Measurements from ENCODE around the gene COL9A3.

The COL9A3 gene

GRCh38 chr20:62823688-62824475 lies 7.0 kb downstream of the COL9A3 start:
- no peak for DNase-seq (ENCODE audit: low read depth in 2 of 2)

- DNase-seq (ENCODE audit: low read depth in 2 of 2), result peak in 1 of 2 donors; percentile 30
These were observed 7.9 kb downstream of the COL9A3 start for GRCh38 chr20:62824476-62825332.

DNA sequence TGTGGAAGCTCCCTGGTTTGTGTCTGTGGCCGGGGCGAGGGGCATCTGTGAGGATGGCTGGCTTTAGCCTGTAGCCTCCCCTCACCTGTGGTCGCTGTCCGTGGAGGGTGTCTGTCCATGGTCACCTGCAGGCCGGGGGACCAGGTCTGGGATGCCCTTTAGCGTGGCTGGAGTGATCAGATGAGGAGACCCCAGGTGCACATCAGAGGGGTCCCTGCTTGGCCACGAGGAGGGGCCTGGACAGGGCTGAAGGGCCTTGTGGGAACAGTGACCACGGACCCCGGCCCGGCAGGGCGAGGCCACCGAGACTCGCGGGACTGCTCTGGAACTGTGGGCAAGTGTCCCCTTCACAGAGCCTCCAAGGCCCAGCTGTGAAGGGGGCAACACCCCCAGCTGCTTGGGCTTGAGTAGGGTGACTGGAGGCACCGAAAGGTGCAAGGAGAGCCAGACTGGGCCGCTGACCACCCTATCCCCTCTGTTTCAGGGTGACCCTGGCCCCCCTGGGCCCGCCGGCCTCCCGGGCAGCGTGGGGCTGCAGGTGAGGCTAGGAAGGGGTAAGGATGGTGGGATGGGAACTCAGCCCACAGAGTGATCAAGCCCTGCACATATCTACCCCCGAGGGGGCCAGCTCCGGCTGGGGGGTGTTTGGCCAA lies 8.6 kb downstream of the COL9A3 start:
- no peak for DNase-seq (ENCODE audit: low read depth in 2 of 2)

DNA sequence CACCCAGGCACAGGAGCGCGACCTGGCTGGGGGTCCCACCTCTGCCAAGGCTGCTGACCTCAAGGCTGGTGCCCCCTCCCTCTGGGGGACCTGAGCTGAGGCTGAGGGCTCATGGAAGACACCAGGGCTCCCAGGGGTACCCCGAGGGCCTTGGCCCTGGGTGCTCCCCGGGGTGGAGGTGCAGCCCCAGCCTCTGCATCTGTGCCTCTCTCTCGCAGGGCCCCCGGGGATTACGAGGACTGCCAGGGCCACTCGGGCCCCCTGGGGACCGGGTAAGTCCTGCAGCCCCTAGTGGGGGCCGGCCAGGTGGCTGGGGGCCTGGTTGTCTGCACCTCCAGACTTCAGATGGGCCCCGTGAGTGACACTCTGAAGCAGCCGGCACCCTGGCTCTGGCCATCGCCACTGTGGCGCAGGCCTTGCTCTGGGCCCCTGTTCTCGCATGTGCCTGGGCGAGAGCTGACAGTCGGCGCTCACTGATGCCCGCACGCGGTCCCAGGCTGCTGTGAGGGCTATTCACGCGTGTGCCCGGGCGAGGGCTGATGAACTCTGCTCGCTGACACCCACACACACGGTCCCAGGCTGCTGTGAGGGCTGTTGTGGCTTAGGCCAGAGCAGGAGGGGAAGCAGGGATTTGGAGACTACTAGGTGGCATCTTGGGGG lies 9.3 kb downstream of the COL9A3 start:
- DNase-seq (ENCODE audit: low read depth in 2 of 2), result no peak

- no peak for DNase-seq (ENCODE audit: low read depth in 2 of 2)
These were observed 9.9 kb downstream of the COL9A3 start for GRCh38 chr20:62826646-62827310.

DNA sequence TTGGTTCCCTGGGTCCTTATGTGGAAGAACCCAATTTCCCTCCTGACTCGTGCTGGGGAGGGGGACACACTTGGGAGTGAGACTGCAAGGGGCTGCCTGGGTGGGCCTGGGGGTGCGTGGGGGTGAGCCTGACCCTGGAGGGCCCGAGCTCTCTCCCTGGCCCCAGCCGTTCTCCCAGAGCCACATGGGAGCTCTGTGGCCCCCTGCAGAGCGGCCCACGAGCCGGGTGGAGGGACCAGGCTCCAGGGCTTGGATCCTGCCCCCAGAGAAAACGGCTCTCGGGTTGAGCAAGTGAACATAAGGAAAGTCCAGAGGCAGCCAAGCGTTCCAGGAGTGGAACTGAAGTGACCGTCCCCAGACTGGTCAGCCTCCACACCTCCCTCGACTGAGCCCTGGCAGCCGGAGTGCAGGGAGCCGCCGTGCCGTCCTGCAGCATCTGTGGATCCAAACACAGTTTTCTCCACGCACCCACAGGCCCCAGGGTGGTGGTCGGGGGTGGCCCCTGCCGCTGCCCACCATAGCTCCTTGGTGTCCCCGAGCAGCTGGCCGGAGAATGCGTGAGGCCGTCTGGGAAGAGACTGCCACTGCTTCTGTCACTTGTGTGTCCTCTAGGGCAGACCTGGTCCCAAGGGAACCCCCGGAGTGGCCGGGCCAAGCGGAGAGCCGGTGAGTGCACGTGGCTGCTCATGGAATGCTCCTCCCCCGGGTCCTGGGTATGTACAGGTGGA lies 10.6 kb downstream of the COL9A3 start:
- DNase-seq (ENCODE audit: low read depth in 2 of 2), result no peak

DNA sequence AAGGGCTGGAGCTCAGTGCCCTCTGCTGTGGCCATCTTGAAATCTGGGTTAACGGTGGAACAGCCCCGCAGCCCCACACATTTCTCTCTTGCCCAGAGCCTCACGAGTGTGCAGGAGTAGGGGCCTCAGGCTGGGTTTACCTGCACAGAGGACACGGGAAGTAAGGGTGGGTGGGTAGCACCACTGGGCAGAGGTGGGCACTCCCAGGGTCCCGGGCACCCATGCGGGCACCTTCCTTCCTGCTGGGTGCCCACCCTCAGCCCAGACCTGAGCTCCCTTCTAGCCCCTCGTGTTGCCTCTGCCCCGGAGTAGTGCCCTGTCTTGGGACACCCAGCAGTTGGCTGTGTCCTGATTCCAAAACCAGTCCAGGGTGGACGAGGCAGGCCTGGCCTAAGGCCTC lies 11.2 kb downstream of the COL9A3 start:
- DNase-seq (ENCODE audit: low read depth in 2 of 2), result no peak

DNA sequence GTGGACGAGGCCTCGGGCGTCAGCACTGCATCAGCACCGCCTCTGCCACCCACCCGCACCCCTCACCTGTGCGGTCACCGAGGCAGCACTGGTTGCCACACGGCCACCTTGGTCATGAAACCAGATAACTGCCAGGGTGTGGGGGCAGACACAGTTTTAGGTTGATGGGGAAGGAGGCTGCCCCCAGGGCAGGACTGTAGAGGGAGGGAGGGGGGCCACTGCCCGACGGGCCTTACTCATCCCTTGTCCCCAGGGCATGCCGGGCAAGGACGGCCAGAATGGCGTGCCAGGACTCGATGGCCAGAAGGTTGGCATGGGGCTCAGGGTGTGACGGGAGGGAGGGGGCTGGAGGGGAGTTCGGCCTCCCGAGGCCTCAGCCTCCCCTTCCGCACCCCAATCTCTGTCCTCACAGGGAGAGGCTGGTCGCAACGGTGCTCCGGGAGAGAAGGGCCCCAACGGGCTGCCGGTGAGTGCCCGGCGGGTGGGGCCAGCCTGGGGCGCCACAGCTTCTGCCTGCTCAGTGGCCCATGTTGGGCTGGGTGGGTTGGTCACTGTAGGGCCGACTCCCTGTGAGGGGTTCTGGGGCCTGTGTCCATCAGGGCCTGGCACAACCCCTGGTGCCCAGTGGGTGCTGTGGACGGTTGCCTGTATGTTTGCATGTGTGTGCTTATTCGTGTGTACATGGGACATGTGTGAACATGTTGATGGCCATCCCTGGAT lies 11.8 kb downstream of the COL9A3 start:
- no peak for DNase-seq (ENCODE audit: low read depth in 2 of 2)

DNA sequence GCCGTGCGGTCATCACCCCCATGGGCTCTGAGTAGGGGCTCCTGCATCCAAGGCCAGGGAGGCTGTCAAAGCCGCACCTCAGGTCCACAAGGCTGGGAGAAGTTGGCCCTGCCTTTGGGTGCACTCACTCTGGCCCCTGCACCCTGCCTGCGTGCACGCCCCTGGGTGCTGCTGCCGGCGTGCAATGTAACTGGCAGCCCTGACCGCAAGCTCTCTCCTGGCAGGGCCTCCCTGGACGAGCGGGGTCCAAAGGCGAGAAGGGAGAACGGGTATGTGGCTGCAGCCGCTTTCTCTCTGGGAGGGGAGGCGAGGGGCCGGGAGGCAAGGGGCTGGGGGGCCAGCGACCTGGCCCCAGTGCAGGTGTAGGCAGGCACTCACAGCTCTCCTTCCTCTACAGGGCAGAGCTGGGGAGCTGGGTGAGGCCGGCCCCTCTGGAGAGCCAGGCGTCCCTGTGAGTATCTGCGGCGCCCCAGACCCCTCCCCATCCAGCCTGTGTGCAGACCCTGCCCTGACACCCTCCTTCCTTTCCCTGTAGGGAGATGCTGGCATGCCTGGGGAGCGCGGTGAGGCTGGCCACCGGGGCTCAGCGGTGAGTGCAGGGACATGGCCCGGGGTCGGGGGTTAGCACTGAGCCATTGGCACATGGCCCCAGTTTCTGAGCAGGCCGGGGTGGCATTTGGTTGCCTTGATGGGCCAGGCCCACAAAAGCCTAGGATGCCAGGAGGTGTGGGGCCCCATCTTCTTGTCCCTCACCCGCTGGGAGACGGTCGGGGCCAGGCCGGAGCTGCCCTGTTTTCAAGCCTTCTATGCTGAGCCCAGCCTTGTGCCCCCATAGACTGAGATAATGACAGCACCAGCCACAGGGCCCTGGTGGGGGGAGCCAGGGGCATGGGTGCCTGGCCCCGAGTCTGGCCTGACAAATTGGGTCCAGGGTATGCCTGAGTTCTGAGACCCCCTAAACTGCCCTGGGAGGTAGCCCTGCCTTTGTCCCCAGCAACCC lies 12.7 kb downstream of the COL9A3 start:
- no peak for DNase-seq (ENCODE audit: low read depth in 2 of 2)

DNA sequence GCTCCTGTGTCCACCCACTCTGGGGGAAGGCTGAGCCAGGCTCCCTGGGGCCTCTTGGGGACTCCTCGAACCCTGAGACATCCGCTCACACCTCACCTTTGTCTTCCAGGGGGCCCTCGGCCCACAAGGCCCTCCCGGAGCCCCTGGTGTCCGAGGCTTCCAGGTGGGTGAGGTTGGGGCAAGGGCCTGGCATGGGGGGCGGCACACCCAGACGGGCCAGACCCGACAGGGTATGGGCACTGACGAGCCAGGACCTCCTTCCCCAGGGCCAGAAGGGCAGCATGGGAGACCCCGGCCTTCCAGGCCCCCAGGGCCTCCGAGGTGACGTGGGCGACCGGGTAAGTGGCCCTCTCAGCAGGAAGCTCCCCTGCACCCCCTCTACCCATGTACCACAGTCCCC lies 13.4 kb downstream of the COL9A3 start:
- no peak for DNase-seq (ENCODE audit: low read depth in 2 of 2)

GRCh38 chr20:62830821-62831220 lies 14.0 kb downstream of the COL9A3 start:
- no peak for DNase-seq (ENCODE audit: low read depth in 2 of 2)

GRCh38 chr20:62831361-62831788 lies 14.5 kb downstream of the COL9A3 start:
- no peak for DNase-seq (ENCODE audit: low read depth in 2 of 2)

- no peak for DNase-seq (ENCODE audit: low read depth in 2 of 2)
These were observed 15.0 kb downstream of the COL9A3 start for GRCh38 chr20:62831854-62832211.

GRCh38 chr20:62832212-62832922 lies 15.5 kb downstream of the COL9A3 start:
- no peak for DNase-seq (ENCODE audit: low read depth in 2 of 2)

DNA sequence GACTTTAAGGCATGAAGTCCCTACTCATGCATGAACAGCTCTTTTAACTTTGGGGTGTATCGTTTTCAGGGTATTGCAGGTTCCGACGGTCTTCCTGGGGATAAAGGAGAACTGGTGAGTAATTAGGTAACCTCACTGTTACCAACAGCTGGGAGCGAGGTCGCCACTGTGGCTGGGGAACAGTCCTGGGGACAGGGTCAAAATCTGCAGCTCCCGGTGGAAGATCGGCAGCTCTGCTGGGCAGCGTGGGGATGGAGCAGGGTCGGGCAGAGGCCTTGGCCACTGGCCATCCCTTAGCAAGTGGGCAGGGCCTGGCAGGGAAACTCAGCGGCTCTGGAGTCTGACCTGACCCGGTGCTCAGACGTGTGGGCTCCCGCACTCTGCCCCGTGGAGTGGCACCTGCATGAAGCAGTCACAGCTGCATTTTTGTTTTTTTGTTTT lies 16.1 kb downstream of the COL9A3 start:
- DNase-seq (ENCODE audit: low read depth in 2 of 2), result no peak

GRCh38 chr20:62834967-62835730 lies 18.3 kb downstream of the COL9A3 start:
- DNase-seq (ENCODE audit: low read depth in 2 of 2), result no peak
